Lower lobe of right lung (tissue), 2 donors: ENCODE data around the gene GRIN1. TPM values are rescaled to one million over a fixed set of nuclear protein-coding genes. Genes with fewer than 3 reads are reported as not detected.

Experiments
- ATAC-seq, 2 donors: fragments of 200-7000 bp; cut with Tn5 transposase; one replicate each; pipeline ENCODE4 v1.9.1; 2020 to 2022; ENCODE audit warnings: mild to moderate bottlenecking in 2 of 2, moderate library complexity in 2 of 2
- DNase-seq: peaks from one replicate; pipeline ENCODE4 v3.0.0-alpha.2; 2020
- H3K27ac ChIP-seq: fragments of 200-600 bp; one replicate; pipeline ENCODE4 v1.8.0; 2022
- H3K27me3 ChIP-seq: fragments of 200-600 bp; one replicate; pipeline ENCODE4 v1.8.0; 2022; ENCODE audit warnings: low read depth
- H3K36me3 ChIP-seq: fragments of 200-600 bp; one replicate; pipeline ENCODE4 v1.8.0; 2022; ENCODE audit warnings: mild to moderate bottlenecking
- H3K4me1 ChIP-seq: fragments of 200-600 bp; one replicate; pipeline ENCODE4 v1.8.0; 2022
- H3K4me3 ChIP-seq: fragments of 200-600 bp; one replicate; pipeline ENCODE4 v1.8.0; 2022; ENCODE audit warnings: mild to moderate bottlenecking
- H3K9me3 ChIP-seq: fragments of 200-600 bp; one replicate; pipeline ENCODE4 v1.8.0; 2022
- CTCF ChIP-seq: fragments of 200-600 bp; IDR thresholded peaks from one replicate; pipeline ENCODE4 v1.8.0; 2022; ENCODE audit warnings: antibody characterized with exemption, mild to moderate bottlenecking
- intact Hi-C: fragments of 100-400 bp; cut with DNase I; formaldehyde crosslinking; loops from one replicate; pipeline ENCODE4 v1.11.0; 2022
- total RNA-seq: library from RNA; stranded (reverse); fragmentation: NEBNext Ultra II Directional; extraction: Animal tissue kit (Norgen Biotek cat#: 25700); gene quantifications from one replicate; pipeline ENCODE4 v1.2.1, GENCODE V29; 2021
- donor health status: DM: no; HTN: yes; CAD: no; lungs with severe emphysema.

Gene GRIN1
- total RNA-seq, 1 donor from 2014 or later, result 0.92 TPM

- ATAC-seq, result no peak
- intact Hi-C loops, result no loop called here
- DNase-seq, result no peak
- Histone ChIP-seq H3K4me3 (peak overlapping the region; percentile 69), H3K27me3 (no peaks in the 10 kb centered on the region), H3K9me3 (no peaks in the 10 kb centered on the region), H3K36me3 (no peaks in the 10 kb centered on the region), H3K4me1 (peaks cover 60% of the 10 kb centered on the region), H3K27ac (peak overlapping the region; percentile 85)
- no peak for TF ChIP-seq CTCF
Observed at GRCh38 chr9:137201205-137201868, 62.4 kb downstream of the GRIN1 start.

- Histone ChIP-seq H3K27ac (no peak overlapping the region), H3K4me3 (no peak overlapping the region), H3K27me3 (no peaks in the 10 kb centered on the region), H3K9me3 (no peaks in the 10 kb centered on the region), H3K4me1 (peaks cover 54% of the 10 kb centered on the region), H3K36me3 (no peaks in the 10 kb centered on the region)
- no peak for ATAC-seq
- no peak for TF ChIP-seq CTCF
- DNase-seq, result no peak
- intact Hi-C loops, result no loop called here
Observed at GRCh38 chr9:137202966-137203365, 64.0 kb downstream of the GRIN1 start.

- Histone ChIP-seq H3K9me3 (no peaks in the 10 kb centered on the region), H3K36me3 (peaks cover 8% of the 10 kb centered on the region), H3K4me1 (peaks cover 36% of the 10 kb centered on the region), H3K27me3 (no peaks in the 10 kb centered on the region), H3K4me3 (peak overlapping the region; percentile 100), H3K27ac (peak overlapping the region; percentile 95)
- no peak for DNase-seq
- no peak for TF ChIP-seq CTCF
- intact Hi-C loops, result no loop called here
- no peak for ATAC-seq
Observed at GRCh38 chr9:137204731-137205125, 65.8 kb downstream of the GRIN1 start.

GRCh38 chr9:137205126-137206069, 66.4 kb downstream of the GRIN1 start, which contains the start of the genes NDOR1 and TMEM203:
TSS of gene NDOR1 (plus strand) at chr9:137205700. CDS start at chr9:137205778, 78 bp downstream.
TSS of gene TMEM203 (minus strand) at chr9:137205648. CDS start at chr9:137205414, 234 bp downstream.
- Histone ChIP-seq H3K27me3 (no peaks in the 10 kb centered on the region), H3K27ac (peak within 1 kb of the TSS; percentile 95), H3K9me3 (no peaks in the 10 kb centered on the region), H3K4me3 (peak within 1 kb of the TSS; percentile 100), H3K4me1 (peaks cover 35% of the 10 kb centered on the region), H3K36me3 (peaks cover 8% of the 10 kb centered on the region)
- ATAC-seq (peak; percentile 76 to 83), DNase-seq (peak; percentile 94)
- TF ChIP-seq CTCF, result no peak
- intact Hi-C loops, result no loop called here

- DNase-seq (no peak), ATAC-seq (no peak)
- H3K27ac ChIP-seq, result no peak overlapping the region
- H3K4me1 ChIP-seq, result peaks cover 31% of the 10 kb centered on the region
- H3K36me3 ChIP-seq, result peaks cover 8% of the 10 kb centered on the region
- TF ChIP-seq CTCF, result no peak
- intact Hi-C loops, result no loop called here
- H3K27me3 ChIP-seq, result no peaks in the 10 kb centered on the region
- H3K9me3 ChIP-seq, result no peaks in the 10 kb centered on the region
- peak overlapping the region; percentile 100 for H3K4me3 ChIP-seq
Observed at GRCh38 chr9:137206602-137207001, 67.6 kb downstream of the GRIN1 start.
